Measurements from ENCODE around the gene DNAAF9.

Gene DNAAF9

DNA sequence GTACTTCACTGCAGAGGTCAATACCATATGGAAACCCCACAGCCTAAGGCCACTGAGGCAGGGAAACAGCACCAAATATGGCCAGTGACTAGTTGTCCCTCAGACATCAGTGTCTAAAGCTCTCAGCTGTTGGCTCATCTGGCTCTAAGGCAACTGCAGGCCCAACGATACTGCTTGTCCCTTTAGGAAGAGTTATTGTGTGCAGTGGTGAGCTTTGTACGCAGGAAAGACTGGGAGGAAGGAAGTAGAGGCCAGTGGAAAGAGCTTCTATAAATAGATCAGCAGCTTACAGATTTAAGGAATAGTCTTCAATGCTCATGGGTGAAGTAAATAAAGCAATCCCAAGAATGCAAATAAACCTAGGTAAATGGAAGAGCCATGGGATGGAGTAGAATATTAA is 29.3 kb downstream of the DNAAF9 start:
- H3K4me3 ChIP-seq (ENCODE audit: low read depth, low read length) = no peak overlapping the region
- TF ChIP-seq, protein P1, sequence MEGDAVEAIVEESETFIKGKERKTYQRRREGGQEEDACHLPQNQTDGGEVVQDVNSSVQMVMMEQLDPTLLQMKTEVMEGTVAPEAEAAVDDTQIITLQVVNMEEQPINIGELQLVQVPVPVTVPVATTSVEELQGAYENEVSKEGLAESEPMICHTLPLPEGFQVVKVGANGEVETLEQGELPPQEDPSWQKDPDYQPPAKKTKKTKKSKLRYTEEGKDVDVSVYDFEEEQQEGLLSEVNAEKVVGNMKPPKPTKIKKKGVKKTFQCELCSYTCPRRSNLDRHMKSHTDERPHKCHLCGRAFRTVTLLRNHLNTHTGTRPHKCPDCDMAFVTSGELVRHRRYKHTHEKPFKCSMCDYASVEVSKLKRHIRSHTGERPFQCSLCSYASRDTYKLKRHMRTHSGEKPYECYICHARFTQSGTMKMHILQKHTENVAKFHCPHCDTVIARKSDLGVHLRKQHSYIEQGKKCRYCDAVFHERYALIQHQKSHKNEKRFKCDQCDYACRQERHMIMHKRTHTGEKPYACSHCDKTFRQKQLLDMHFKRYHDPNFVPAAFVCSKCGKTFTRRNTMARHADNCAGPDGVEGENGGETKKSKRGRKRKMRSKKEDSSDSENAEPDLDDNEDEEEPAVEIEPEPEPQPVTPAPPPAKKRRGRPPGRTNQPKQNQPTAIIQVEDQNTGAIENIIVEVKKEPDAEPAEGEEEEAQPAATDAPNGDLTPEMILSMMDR (IDR thresholded peaks at IDR 0.05; ENCODE audit: low read depth, low read length) = no peak
- no peak for TF ChIP-seq POLR2A (IDR thresholded peaks at IDR 0.05; ENCODE audit: extremely low read depth, insufficient read length)
- TF ChIP-seq, protein P2, sequence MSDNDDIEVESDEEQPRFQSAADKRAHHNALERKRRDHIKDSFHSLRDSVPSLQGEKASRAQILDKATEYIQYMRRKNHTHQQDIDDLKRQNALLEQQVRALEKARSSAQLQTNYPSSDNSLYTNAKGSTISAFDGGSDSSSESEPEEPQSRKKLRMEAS (IDR thresholded peaks at IDR 0.05; ENCODE audit: low read depth, low read length) = no peak
- no peak for DNase-seq (ENCODE audit: low read depth)

DNA sequence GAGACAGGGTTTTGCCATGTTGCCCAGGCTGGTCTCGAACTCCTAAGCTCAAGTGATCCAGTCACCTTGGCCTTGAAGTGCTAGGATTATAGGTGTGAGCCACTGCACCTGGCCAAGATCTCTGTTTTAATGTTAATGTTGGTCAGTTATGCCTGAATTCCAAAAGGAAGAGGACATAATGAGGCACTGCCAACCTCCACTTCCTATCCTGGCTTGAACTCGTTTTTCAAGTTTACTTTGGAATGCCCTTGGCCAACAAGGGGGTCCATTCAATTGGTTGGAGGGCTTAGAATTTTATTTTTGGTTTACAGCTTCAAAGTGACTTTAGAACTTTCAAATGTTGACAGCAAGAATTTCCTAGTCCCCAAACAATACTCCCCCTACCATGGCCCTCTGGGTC is 29.8 kb downstream of the DNAAF9 start:
- TF ChIP-seq, protein P1 (IDR thresholded peaks at IDR 0.05; ENCODE audit: low read depth, low read length) = no peak
- TF ChIP-seq POLR2A (IDR thresholded peaks at IDR 0.05; ENCODE audit: extremely low read depth, insufficient read length) (no peak), MYC (IDR thresholded peaks at IDR 0.05; ENCODE audit: low read depth, low read length) (no peak)
- TF ChIP-seq, protein P2 (IDR thresholded peaks at IDR 0.05; ENCODE audit: low read depth, low read length) = no peak
- DNase-seq (ENCODE audit: low read depth) = no peak
- H3K4me3 ChIP-seq (ENCODE audit: low read depth, low read length) = no peak overlapping the region

DNA sequence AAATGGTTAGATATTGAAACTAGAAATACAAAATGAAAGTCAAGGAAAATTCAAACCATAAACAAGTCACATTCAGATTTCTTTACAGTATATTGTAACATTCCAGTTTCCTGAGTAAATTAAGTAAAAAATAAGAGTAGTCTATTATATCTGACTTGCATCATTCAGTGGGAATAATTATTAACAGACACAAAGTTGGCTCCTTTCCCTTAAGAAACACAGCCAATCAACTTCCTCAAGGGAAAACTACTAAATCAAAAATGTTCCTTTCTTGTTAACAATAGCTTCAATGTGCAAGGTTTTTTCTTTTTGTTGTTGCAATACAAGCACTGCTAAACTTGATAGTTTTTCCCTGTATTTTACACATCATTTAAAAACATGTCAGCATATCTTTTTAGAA is 33.2 kb downstream of the DNAAF9 start:
- TF ChIP-seq, protein P2 (IDR thresholded peaks at IDR 0.05; ENCODE audit: low read depth, low read length) = no peak
- TF ChIP-seq MYC (IDR thresholded peaks at IDR 0.05; ENCODE audit: low read depth, low read length) (no peak), POLR2A (IDR thresholded peaks at IDR 0.05; ENCODE audit: extremely low read depth, insufficient read length) (no peak)
- TF ChIP-seq, protein P1 (IDR thresholded peaks at IDR 0.05; ENCODE audit: low read depth, low read length) = no peak
- DNase-seq (ENCODE audit: low read depth) = no peak
- no peak overlapping the region for H3K4me3 ChIP-seq (ENCODE audit: low read depth, low read length)

DNA sequence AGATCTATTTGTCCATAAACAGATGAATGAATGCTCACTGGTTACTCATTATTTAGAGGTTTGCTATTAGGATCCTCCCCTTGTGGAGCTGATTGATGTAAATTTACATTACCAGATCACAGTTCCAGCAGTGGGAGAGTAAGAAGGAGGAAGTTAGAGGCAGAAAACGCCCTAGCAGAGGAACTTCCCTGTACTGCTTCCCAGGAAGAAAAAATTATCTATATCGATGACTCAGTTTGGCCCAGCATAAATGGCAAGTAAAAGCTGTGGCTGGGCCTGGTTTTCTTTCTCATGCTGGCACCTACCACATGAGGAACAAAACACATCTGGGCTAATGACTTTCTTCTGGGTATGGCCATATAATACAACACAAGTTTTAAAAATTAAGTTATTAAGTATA is 35.7 kb downstream of the DNAAF9 start:
- peak; percentile 24 for DNase-seq (ENCODE audit: low read depth)
- TF ChIP-seq MYC (IDR thresholded peaks at IDR 0.05; ENCODE audit: low read depth, low read length) (no peak), POLR2A (IDR thresholded peaks at IDR 0.05; ENCODE audit: extremely low read depth, insufficient read length) (no peak)
- TF ChIP-seq, protein P2 (IDR thresholded peaks at IDR 0.05; ENCODE audit: low read depth, low read length) = no peak
- TF ChIP-seq, protein P1 (IDR thresholded peaks at IDR 0.05; ENCODE audit: low read depth, low read length) = no peak
- H3K4me3 ChIP-seq (ENCODE audit: low read depth, low read length) = no peak overlapping the region

DNA sequence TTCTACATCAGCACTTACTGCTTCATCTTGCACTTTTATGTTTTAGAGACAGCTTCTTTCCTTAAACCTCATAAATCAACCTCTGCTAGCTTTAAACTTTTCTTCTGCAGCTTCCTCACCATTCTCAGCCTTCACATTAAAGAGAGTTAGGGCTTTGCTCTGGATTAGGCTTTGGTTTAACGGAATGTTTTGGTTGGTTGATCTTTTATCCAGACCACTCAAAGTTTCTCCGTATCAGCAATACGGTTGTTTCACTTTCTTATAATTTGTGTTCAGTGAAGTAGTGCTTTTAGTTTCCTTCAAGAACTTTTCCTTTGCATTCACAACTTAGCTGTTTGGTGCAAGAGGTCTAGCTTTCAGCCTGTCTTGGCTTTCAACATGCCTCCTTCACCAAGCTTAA is 40.4 kb downstream of the DNAAF9 start:
- TF ChIP-seq, protein P2 (IDR thresholded peaks at IDR 0.05; ENCODE audit: low read depth, low read length) = no peak
- TF ChIP-seq, protein P1 (IDR thresholded peaks at IDR 0.05; ENCODE audit: low read depth, low read length) = no peak
- no peak for TF ChIP-seq POLR2A (IDR thresholded peaks at IDR 0.05; ENCODE audit: extremely low read depth, insufficient read length)
- TF ChIP-seq MYC (IDR thresholded peaks at IDR 0.05; ENCODE audit: low read depth, low read length) = no peak
- DNase-seq (ENCODE audit: low read depth) = no peak
- H3K4me3 ChIP-seq (ENCODE audit: low read depth, low read length) = no peak overlapping the region

Data from NB4 (cell line).